ENCODE results near the gene BAHCC1.

BAHCC1 gene

DNA sequence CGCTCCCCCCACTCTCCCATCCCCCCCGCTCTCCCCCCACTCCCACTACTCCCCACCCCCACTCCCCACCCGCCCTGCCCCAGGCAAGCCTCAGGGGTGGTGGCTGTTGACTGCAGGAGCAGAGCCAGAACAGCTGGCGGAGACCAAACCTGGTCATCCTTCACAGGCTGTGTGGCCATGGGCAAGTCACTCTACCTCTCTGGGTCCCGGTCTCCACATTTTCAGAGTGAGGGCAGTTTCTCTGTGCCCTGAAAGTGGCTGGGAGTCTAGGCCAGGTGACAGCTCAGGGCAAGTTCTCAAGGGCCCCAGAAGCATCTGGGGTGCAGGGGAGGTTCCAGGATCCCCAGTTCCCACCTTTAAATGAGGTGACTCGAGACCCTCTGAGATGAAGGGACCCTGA, 15.1 kb upstream of the BAHCC1 start:
- TF ChIP-seq, protein P1, sequence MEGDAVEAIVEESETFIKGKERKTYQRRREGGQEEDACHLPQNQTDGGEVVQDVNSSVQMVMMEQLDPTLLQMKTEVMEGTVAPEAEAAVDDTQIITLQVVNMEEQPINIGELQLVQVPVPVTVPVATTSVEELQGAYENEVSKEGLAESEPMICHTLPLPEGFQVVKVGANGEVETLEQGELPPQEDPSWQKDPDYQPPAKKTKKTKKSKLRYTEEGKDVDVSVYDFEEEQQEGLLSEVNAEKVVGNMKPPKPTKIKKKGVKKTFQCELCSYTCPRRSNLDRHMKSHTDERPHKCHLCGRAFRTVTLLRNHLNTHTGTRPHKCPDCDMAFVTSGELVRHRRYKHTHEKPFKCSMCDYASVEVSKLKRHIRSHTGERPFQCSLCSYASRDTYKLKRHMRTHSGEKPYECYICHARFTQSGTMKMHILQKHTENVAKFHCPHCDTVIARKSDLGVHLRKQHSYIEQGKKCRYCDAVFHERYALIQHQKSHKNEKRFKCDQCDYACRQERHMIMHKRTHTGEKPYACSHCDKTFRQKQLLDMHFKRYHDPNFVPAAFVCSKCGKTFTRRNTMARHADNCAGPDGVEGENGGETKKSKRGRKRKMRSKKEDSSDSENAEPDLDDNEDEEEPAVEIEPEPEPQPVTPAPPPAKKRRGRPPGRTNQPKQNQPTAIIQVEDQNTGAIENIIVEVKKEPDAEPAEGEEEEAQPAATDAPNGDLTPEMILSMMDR (conservative IDR thresholded peaks at IDR 0.05; ENCODE audit: low read depth, low read length), result no peak
- DNase-seq (ENCODE audit: low read depth), result no peak
- H3K4me3 ChIP-seq (ENCODE audit: low read depth, low read length), result no peak overlapping the region

DNA sequence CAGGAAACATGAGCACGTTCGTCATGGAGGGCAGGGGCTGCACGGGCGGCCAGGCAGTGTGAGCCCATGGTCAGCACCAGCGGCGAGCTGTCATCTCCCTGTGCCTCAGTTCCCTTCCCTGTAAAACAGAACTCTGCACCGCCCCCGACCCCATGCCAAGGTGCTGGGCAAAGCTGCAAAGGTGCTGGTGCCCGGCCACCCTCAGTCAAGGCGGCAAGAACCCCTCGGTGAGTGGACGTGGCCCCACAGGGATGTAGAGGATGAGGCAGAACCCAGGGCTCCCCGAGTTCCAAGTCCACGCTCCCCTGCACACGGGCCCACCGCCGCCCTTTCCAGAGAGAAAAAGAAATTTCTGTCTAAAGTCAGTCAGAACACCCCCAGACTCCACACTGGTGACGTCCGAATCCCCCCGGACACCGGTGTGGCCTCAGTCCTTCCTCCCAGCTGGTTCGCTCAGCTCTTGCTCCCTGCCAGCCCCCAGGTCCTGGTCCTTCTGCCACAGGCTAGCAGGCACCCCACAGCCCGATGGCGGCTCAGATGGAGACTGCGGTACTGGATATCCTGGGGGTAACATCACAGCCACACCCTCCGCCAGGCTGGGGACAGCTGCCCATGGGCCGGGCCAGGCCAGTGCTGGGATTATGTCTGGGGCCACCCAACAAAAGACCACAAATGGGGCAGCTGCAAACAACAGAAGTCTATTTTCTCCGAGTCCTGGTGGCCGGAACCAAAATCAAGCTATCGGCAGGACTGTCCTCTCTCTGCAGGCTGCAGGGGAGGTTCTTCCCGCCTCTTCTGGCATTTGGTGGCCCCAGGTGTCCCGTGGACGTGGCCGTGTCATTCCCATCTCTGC, 14.4 kb upstream of the BAHCC1 start:
- TF ChIP-seq, protein P1 (conservative IDR thresholded peaks at IDR 0.05; ENCODE audit: low read depth, low read length), result no peak
- no peak overlapping the region for H3K4me3 ChIP-seq (ENCODE audit: low read depth, low read length)
- DNase-seq (ENCODE audit: low read depth), result no peak

GRCh38 chr17:81381632-81382577, 13.4 kb upstream of the BAHCC1 start:
- no peak for DNase-seq (ENCODE audit: low read depth)
- no peak overlapping the region for H3K4me3 ChIP-seq (ENCODE audit: low read depth, low read length)
- TF ChIP-seq, protein P1 (conservative IDR thresholded peaks at IDR 0.05; ENCODE audit: low read depth, low read length), result no peak

GRCh38 chr17:81382851-81383250, 12.4 kb upstream of the BAHCC1 start:
- TF ChIP-seq, protein P1 (conservative IDR thresholded peaks at IDR 0.05; ENCODE audit: low read depth, low read length), result no peak
- no peak overlapping the region for H3K4me3 ChIP-seq (ENCODE audit: low read depth, low read length)
- DNase-seq (ENCODE audit: low read depth), result no peak

- TF ChIP-seq, protein P1 (conservative IDR thresholded peaks at IDR 0.05; ENCODE audit: low read depth, low read length), result no peak
- H3K4me3 ChIP-seq (ENCODE audit: low read depth, low read length), result no peak overlapping the region
- DNase-seq (ENCODE audit: low read depth), result no peak
Measured at GRCh38 chr17:81383504-81384421, 11.5 kb upstream of the BAHCC1 start.

- no peak for DNase-seq (ENCODE audit: low read depth)
- TF ChIP-seq, protein P1 (conservative IDR thresholded peaks at IDR 0.05; ENCODE audit: low read depth, low read length), result no peak
- no peak overlapping the region for H3K4me3 ChIP-seq (ENCODE audit: low read depth, low read length)
Measured at GRCh38 chr17:81384929-81385319, 10.3 kb upstream of the BAHCC1 start.
